ENCODE data around the gene FKBP11.
A peak's percentile ranks its signal among the peaks of the same experiment; 100 is the strongest.

Gene FKBP11

DNA sequence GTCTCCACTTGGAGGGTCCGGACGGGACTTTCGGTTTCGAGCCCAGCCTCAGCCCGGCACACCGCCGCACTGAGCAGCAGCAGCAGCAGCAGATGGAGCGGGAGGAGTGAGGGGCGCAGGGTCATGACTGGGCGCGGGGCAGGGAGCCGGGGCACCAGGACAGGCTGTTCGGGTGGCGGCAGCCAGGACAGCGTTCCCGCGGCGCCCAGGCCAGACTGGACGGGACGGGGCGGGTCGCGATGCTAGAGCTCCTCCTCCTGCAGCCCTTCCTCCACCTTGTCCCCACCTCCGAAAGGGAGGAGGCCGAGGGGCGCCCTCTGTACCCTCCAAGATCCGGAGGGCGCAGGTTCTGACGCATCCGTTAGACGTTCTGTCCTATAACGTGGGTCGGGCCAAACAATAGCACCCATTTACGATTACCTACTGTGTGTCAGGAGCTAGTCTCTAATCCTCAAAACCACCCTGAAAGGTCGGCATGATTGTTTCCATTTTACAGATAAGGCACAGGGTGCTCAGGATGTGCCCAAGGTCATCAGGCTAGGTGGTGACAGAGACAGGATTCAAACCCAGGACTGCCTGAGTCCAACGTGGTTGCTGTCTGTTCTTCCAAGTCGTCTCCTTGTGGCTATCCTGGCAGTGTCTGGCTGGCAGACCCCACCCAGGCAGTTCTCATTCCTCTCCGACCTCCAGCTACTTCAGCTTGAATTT is at the start of gene FKBP11:
FKBP11 (minus strand) TSS at position 189 of the 708 bp plus-strand sequence; CDS start at position 125, 64 bp downstream.
- TF ChIP-seq, protein P1, sequence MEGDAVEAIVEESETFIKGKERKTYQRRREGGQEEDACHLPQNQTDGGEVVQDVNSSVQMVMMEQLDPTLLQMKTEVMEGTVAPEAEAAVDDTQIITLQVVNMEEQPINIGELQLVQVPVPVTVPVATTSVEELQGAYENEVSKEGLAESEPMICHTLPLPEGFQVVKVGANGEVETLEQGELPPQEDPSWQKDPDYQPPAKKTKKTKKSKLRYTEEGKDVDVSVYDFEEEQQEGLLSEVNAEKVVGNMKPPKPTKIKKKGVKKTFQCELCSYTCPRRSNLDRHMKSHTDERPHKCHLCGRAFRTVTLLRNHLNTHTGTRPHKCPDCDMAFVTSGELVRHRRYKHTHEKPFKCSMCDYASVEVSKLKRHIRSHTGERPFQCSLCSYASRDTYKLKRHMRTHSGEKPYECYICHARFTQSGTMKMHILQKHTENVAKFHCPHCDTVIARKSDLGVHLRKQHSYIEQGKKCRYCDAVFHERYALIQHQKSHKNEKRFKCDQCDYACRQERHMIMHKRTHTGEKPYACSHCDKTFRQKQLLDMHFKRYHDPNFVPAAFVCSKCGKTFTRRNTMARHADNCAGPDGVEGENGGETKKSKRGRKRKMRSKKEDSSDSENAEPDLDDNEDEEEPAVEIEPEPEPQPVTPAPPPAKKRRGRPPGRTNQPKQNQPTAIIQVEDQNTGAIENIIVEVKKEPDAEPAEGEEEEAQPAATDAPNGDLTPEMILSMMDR (conservative IDR thresholded peaks at IDR 0.05; ENCODE audit: low read depth, low read length): no peak
- DNase-seq (ENCODE audit: low read depth): no peak
- H3K4me3 ChIP-seq (ENCODE audit: low read length): peak within 1 kb of the TSS; percentile 90

DNA sequence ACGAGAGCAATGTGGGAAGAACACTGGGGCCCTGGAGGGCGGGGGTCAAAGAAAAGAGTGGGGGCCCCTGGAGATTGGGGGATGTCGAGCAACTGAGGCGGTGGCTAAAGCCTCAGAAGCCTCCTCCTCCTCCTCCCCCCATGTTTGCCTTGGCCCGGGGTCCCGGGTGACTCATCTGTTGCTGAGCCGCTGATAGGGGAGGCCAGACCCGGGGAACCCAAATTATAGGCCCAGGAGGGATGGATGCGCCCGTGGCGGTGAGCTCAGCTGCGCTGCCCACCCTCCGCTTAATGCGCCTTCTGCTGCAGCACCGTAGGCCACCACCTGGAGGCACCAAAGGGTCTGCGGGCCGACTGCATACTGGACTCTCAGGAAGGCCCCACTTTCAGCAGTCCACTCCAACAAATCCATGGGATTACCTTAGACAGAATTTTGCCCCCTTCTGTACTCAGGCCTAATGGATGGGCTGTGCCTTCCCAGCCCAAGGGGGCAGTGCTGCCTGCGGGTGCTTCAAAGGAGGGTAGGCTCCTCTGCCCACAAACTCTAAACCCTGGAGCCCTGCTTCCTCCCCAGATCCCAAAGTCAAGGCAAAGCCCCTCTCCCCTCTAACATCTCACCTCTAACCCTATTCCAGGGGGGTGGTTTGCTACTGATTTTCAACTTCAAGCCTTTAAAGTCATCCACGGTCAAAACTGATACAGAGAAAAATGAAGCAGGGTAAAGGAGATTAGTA is 48.8 kb upstream of the FKBP11 start:
- no peak for DNase-seq (ENCODE audit: low read depth)
- TF ChIP-seq, protein P1 (conservative IDR thresholded peaks at IDR 0.05; ENCODE audit: low read depth, low read length): peak; percentile 81
- no peak overlapping the region for H3K4me3 ChIP-seq (ENCODE audit: low read length)

DNA sequence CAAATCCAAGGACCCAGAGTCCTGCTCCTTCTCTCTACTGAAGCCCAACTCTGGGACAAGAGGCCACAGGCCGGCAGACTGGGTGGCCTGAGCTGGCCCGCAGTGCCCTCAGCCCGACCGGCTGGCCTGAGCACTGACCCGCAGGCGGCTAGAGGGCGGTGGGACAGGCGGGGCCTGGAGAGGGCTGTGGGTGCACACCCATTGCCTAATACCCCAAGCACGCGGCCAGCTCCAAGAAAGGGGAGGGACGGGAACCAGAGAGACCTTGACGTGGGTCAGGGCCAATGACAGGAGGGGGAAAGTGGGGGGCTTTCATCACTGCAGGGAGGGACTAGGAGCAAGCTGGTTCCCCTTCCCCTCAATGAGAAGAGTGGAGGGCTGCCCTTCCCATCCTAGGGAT is 48.2 kb upstream of the FKBP11 start:
- TF ChIP-seq, protein P1 (conservative IDR thresholded peaks at IDR 0.05; ENCODE audit: low read depth, low read length): no peak
- no peak for DNase-seq (ENCODE audit: low read depth)
- no peak overlapping the region for H3K4me3 ChIP-seq (ENCODE audit: low read length)

DNA sequence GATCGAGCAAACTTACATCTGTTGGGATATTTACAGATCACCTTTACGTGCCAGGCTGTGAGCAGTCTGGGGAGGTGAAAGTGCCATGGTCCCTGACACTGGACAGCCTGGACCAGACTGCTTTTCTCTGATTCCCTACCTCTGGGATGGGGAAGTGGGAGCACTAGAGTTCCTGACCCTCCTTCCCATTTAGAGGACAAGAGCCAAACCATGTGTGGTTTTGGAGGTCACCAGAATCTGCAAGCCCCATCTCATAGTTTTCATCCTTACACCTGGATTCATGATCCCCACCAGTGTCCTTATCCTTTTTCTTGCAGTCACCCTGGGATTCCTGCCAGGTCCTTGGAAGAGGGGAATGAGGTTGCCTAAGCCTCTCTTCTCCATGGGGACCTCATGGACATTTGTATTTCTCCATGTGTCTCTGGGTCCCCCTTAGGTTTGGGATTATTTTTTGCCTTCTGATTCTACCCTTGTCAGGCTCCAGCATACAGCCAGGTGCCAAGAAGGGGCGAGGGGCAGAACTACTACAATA is 47.7 kb upstream of the FKBP11 start:
- H3K4me3 ChIP-seq (ENCODE audit: low read length): no peak overlapping the region
- TF ChIP-seq, protein P1 (conservative IDR thresholded peaks at IDR 0.05; ENCODE audit: low read depth, low read length): no peak
- no peak for DNase-seq (ENCODE audit: low read depth)

DNA sequence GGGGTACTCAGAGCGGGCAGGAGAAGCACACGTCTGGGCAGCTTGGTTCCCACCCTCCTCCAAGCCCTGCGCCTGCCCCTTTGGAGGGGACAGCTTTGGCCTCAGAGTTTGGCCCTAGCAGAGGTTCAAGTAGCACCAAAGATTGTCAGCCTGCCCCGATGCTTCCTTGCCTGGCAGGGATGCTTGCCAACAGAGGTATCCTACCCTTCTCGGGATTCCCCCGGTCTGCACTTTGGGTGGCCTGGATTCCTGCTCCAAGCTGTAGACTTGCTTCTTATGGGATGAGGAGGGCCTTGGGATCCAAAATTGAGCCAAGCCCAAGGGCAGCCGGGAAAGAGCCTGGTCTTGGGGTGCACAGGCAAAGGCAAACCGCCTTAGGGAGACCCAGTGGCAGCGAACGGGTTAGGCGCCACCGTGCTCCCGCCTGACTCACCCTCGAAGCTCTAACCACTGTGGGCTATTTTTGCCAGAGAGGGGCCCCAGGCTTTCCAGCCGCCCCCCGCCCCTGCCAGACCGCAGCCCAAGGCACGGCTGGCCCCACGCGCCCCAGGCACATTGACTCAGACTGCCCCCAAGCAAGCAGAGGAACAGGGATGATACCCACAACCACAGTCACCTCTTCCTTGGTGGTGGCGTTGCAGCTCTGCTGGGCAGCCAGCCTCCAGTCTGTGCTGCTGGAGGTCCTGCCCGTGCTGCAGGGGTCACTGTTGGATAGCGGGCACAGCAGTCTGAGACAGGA is 47.1 kb upstream of the FKBP11 start:
- no peak overlapping the region for H3K4me3 ChIP-seq (ENCODE audit: low read length)
- TF ChIP-seq, protein P1 (conservative IDR thresholded peaks at IDR 0.05; ENCODE audit: low read depth, low read length): peak; percentile 17
- no peak for DNase-seq (ENCODE audit: low read depth)

DNA sequence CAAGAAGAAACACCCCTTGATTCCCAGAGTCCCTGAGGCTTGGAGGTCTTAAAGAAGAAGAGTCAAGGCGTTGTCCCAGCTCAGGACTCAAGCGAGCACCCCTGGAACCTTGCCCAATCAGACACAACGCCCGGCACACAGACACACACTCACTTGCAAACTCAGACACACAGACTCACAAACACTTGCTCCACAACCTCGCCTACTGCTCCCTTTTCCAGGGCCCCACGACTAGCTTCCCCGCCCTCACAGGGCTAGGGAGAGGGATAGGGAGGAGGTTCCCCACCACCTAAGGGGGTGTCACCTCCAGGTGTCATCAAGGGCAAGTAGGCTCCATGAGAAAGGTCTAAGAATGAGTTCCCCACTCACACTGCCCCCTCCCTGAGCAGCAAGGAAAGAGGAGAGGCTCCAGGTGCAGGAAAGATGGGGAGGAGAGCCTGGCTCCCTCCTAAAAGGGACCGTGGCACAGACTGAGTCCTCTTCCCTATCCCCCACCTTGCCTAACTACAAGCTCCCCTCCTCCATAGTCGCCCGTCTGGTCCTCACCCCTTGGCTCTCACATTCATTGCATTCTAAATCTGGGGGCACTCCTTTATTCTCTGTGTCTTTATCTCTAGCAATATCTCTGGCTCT is 45.5 kb upstream of the FKBP11 start:
- no peak overlapping the region for H3K4me3 ChIP-seq (ENCODE audit: low read length)
- no peak for DNase-seq (ENCODE audit: low read depth)
- TF ChIP-seq, protein P1 (conservative IDR thresholded peaks at IDR 0.05; ENCODE audit: low read depth, low read length): no peak
